ENCODE data around the gene TMEM135. TPM values are rescaled to one million over a fixed set of nuclear protein-coding genes. Genes with fewer than 3 reads are reported as not detected.

Gene TMEM135
- total RNA-seq, 1 donor from 2014 or later, result 36.0 TPM

DNA sequence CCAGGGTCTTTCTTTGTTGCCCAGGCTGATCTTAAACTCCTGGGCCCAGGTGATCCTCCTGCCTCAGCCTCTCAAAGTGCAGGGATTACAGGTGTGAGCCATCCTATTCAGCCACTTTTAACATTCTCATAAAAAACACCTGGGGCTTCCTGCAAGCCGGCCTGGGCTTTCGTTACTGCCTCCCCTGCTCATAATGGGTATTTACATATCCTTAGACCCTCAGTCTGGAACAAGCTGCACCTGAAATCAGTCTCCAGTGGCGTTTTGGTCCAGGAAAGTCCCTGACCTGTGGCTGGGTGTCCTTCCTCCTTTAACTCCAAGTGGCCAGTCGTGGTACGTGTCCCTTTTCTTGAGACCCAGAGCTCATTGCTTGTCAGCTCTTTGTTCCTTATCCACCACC lies 320.7 kb downstream of the TMEM135 start:
- H3K4me1 Mint-ChIP-seq, result peaks cover 4% of the 10 kb centered on the region
- H3K27me3 Mint-ChIP-seq (ENCODE audit: low read depth), result peaks cover 11% of the 10 kb centered on the region
- no peak overlapping the region for H3K4me3 Mint-ChIP-seq
- TF ChIP-seq, protein P1, sequence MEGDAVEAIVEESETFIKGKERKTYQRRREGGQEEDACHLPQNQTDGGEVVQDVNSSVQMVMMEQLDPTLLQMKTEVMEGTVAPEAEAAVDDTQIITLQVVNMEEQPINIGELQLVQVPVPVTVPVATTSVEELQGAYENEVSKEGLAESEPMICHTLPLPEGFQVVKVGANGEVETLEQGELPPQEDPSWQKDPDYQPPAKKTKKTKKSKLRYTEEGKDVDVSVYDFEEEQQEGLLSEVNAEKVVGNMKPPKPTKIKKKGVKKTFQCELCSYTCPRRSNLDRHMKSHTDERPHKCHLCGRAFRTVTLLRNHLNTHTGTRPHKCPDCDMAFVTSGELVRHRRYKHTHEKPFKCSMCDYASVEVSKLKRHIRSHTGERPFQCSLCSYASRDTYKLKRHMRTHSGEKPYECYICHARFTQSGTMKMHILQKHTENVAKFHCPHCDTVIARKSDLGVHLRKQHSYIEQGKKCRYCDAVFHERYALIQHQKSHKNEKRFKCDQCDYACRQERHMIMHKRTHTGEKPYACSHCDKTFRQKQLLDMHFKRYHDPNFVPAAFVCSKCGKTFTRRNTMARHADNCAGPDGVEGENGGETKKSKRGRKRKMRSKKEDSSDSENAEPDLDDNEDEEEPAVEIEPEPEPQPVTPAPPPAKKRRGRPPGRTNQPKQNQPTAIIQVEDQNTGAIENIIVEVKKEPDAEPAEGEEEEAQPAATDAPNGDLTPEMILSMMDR (IDR thresholded peaks at IDR 0.05; ENCODE audit: unreplicated experiment), result no peak
- H3K9me3 Mint-ChIP-seq, result no peaks in the 10 kb centered on the region
- no peak for DNase-seq (ENCODE audit: low spot score in 2 of 2, unreplicated experiment in 2 of 2)
- H3K27ac Mint-ChIP-seq, result no peak overlapping the region
- H3K36me3 Mint-ChIP-seq, result no peaks in the 10 kb centered on the region

DNA sequence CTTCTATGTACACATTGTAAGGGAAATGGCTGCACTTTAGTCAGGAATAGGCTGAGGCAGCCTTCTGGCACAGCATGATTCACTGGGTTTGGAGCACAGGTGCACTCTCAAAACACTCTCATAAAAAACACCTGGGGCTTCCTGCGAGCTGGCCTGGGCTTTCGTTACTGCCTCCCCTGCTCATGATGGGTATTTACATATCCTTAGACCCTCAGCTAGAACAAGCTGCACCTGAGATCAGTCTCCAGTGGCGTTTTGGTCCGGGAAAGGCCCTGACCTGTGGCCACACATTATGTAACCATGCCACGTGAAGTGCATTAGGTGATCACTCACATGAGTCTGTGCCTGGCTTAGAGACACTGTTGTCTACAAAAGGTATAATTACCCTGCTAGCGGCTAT lies 321.7 kb downstream of the TMEM135 start:
- no peaks in the 10 kb centered on the region for H3K36me3 Mint-ChIP-seq
- H3K27ac Mint-ChIP-seq, result no peak overlapping the region
- H3K9me3 Mint-ChIP-seq, result no peaks in the 10 kb centered on the region
- H3K4me3 Mint-ChIP-seq, result no peak overlapping the region
- TF ChIP-seq, protein P1 (IDR thresholded peaks at IDR 0.05; ENCODE audit: unreplicated experiment), result no peak
- DNase-seq (ENCODE audit: low spot score in 2 of 2, unreplicated experiment in 2 of 2), result no peak
- H3K27me3 Mint-ChIP-seq (ENCODE audit: low read depth), result peaks cover 7% of the 10 kb centered on the region
- H3K4me1 Mint-ChIP-seq, result peaks cover 4% of the 10 kb centered on the region

DNA sequence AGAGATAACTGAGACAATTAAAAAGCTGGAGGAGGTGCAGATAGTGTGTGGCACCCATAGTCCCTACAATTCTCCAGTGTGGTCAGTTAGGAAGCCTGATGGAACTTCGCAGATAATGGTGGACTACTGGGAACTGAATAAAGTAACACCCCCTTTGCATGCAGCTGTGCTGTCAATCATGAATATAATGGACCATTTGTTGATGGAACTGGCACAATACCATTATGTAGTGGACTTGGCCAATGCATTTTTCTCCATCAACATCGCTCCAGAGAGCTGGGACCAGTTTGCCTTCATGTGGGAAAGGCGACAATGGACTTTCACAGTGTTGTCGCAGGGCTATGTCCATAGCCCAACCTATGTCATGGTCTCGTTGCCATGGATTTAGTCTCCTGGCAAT lies 324.2 kb downstream of the TMEM135 start:
- Mint-ChIP-seq H3K36me3 (no peaks in the 10 kb centered on the region), H3K4me1 (no peaks in the 10 kb centered on the region), H3K27me3 (ENCODE audit: low read depth) (peaks cover 16% of the 10 kb centered on the region), H3K9me3 (no peaks in the 10 kb centered on the region), H3K27ac (no peak overlapping the region), H3K4me3 (no peak overlapping the region)
- no peak for DNase-seq (ENCODE audit: low spot score in 2 of 2, unreplicated experiment in 2 of 2)
- TF ChIP-seq, protein P1 (IDR thresholded peaks at IDR 0.05; ENCODE audit: unreplicated experiment), result no peak

DNA sequence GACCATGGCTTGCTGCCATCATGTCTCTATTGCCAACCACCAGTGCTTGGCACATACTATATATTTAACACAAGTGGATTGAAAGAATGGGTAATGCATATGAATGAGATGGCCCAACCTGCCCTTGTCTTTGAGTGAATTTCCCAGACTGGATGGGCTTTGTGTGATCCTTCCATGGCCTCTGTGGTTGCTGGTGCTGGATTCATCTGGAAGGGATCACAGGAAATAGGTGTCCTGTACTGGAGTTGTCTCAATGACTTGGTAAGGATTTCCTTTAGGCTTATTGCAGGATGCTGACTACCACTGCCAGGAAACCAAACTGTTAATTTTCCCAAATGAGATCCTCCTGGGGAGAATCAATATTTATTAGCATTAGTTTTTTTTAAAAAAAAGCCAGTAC lies 328.6 kb downstream of the TMEM135 start:
- Mint-ChIP-seq H3K27me3 (ENCODE audit: low read depth) (peaks cover 18% of the 10 kb centered on the region), H3K4me1 (peaks cover 21% of the 10 kb centered on the region), H3K36me3 (no peaks in the 10 kb centered on the region)

DNA sequence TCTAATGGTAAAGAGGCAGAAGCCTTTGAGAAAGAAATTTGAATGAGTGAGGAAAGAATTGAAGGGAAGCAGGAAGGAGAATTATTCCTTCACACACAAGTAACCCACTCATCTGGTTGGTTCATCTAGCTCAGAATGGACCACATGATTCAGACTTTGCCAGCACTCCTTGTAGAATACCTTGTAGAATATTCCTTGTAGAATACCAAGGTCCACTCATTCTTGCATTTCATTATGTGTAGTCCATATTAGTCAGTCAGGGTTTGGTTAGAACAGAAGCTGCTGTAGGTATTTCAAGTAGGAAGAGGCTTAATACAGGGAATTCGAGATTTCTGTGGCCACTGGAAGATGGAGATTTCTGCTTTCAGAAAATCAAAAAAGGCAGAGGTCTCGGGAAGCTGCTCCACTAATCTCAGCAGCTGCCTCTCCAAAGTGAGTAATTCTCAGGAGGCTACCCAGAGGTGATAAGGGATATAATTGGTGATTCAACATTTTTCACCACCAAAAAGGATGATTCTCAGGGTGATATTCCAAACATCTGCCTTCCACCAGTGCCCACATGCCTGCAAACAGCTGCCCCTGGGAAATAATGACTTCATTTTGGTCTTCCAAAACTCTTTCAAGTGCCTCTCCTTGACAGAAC lies 329.1 kb downstream of the TMEM135 start:
- peaks cover 24% of the 10 kb centered on the region for H3K4me1 Mint-ChIP-seq
- no peak overlapping the region for H3K27ac Mint-ChIP-seq
- no peaks in the 10 kb centered on the region for H3K36me3 Mint-ChIP-seq
- TF ChIP-seq, protein P1 (IDR thresholded peaks at IDR 0.05; ENCODE audit: unreplicated experiment), result no peak
- H3K27me3 Mint-ChIP-seq (ENCODE audit: low read depth), result peaks cover 18% of the 10 kb centered on the region
- H3K9me3 Mint-ChIP-seq, result no peaks in the 10 kb centered on the region
- no peak overlapping the region for H3K4me3 Mint-ChIP-seq
- no peak for DNase-seq (ENCODE audit: low spot score in 2 of 2, unreplicated experiment in 2 of 2)

More for the DNA sequence above, 328.6 kb downstream of the TMEM135 start:
- H3K27ac Mint-ChIP-seq, result no peak overlapping the region
- TF ChIP-seq, protein P1 (IDR thresholded peaks at IDR 0.05; ENCODE audit: unreplicated experiment), result no peak
- DNase-seq (ENCODE audit: low spot score in 2 of 2, unreplicated experiment in 2 of 2), result no peak
- no peak overlapping the region for H3K4me3 Mint-ChIP-seq
- no peaks in the 10 kb centered on the region for H3K9me3 Mint-ChIP-seq

All from mesothelial cell of epicardium (in vitro differentiated cells).